Subcutaneous adipose tissue (tissue), 4 donors: Measurements from ENCODE around the gene DYNC1LI1. TPM values are rescaled to one million over a fixed set of nuclear protein-coding genes. Genes with fewer than 3 reads are reported as not detected.

ENCODE experiments used
- CTCF ChIP-seq: fragments of 450-650 bp; IDR thresholded peaks from one replicate; pipeline ENCODE4 v1.5.1; 2016; ENCODE audit warnings: low read depth, mild to moderate bottlenecking, control low read depth, antibody characterized with exemption, moderate library complexity
- total RNA-seq, 4 donors: library from RNA; depleted of rRNA; stranded (reverse); fragments of >200 nt; gene quantifications; one replicate each; pipeline ENCODE4 v1.1.0, GENCODE V29; 2016

DYNC1LI1 gene
- total RNA-seq, 4 donors from 2014 or later = 18.5 to 39.0 (median 29.2) TPM

GRCh38 chr3:32553459-32553858 lies 17.2 kb downstream of the DYNC1LI1 start:
- no peak for TF ChIP-seq CTCF

GRCh38 chr3:32552013-32552412 lies 18.6 kb downstream of the DYNC1LI1 start:
- TF ChIP-seq CTCF = no peak

GRCh38 chr3:32551496-32551895 lies 19.2 kb downstream of the DYNC1LI1 start:
- no peak for TF ChIP-seq CTCF

- no peak for TF ChIP-seq CTCF
These were observed 19.6 kb downstream of the DYNC1LI1 start for GRCh38 chr3:32551087-32551486.

- no peak for TF ChIP-seq CTCF
These were observed 25.4 kb downstream of the DYNC1LI1 start for GRCh38 chr3:32545305-32545704.

GRCh38 chr3:32544894-32545293 lies 25.8 kb downstream of the DYNC1LI1 start:
- no peak for TF ChIP-seq CTCF

- TF ChIP-seq CTCF = no peak
These were observed 27.9 kb downstream of the DYNC1LI1 start for GRCh38 chr3:32542807-32543206.
